HEK293T (cell line): ENCODE measurements around the gene PF4V1.

Experiments
- ELF4 ChIP-seq: fragments of 450-650 bp; IDR thresholded peaks from 2 replicates; pipeline ENCODE4 v1.6.1; 2017; ENCODE audit warnings: antibody characterized with exemption
- FOXM1 ChIP-seq: fragments of 450-650 bp; IDR thresholded peaks from 2 replicates; pipeline ENCODE4 v1.6.1; 2017; ENCODE audit warnings: mild to moderate bottlenecking, borderline replicate concordance
- SUZ12 ChIP-seq: fragments of 450-650 bp; IDR thresholded peaks from 2 replicates; pipeline ENCODE4 v1.6.1; 2016; ENCODE audit warnings: mild to moderate bottlenecking
- TF ChIP-seq, protein P1 (sequence below): fragments of 450-650 bp; IDR thresholded peaks from 2 replicates; pipeline ENCODE4 v1.6.1; 2016

DNA sequence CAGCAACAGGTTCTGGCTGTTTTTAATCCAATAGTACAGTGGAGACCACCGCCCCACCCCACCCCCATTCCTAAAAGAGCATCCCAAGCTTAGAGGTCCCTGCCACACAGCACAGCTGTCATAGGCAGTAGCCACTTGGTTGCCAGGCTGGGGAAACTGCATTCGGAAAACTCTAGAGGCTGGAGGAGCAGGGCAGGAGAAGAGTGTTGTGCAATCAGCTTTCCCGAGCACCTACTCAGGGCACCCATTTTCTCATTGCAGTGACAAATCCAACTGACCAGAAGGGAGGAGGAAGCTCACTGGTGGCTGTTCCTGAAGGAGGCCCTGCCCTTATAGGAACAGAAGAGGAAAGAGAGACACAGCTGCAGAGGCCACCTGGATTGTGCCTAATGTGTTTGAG lies 17.2 kb downstream of the PF4V1 start:
- TF ChIP-seq ELF4 (no peak), SUZ12 (no peak), FOXM1 (no peak)
- TF ChIP-seq, protein P1, sequence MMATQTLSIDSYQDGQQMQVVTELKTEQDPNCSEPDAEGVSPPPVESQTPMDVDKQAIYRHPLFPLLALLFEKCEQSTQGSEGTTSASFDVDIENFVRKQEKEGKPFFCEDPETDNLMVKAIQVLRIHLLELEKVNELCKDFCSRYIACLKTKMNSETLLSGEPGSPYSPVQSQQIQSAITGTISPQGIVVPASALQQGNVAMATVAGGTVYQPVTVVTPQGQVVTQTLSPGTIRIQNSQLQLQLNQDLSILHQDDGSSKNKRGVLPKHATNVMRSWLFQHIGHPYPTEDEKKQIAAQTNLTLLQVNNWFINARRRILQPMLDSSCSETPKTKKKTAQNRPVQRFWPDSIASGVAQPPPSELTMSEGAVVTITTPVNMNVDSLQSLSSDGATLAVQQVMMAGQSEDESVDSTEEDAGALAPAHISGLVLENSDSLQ: no peak
